ENCODE data around the gene BICD2. TPM values are rescaled to one million over a fixed set of nuclear protein-coding genes. Genes with fewer than 3 reads are reported as not detected.
"Not testable (repeated sequence)": the region's sequence is repeated elsewhere in the genome, so short reads cannot be mapped to it uniquely, and the experiment has no call there.

Gene BICD2
- total and polyA plus RNA-seq, 12 donors = 22.5 to 41.8 (median 33.2) TPM

DNA sequence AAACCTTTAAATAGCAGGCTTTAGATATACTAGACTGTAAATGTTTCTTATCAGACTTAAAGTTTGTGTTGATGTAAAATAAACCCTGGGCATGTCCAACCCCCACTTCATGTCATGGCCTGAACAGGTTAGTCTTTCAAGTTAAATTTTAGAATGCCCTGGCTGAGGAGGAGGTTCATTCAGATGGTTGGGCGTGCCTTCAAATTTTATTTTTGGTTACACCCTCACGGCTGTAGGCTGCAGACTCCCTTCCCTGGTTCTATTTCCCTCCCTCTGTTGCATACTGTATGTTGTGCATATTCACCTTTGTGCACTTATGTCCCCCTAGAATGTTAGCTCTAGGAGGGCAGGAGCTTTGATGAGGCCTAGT, 5.3 kb upstream of the BICD2 start:
- H3K27ac ChIP-seq = peak overlapping the region in 8 of 10 donors; percentile 35 to 79 (median 68)
- no peak overlapping the region for H3K4me3 ChIP-seq
- 39 to 46% methylated on average over 2 of the region's 2 CpGs for WGBS, 2 donors
- no peaks in the 10 kb centered on the region for H3K36me3 ChIP-seq
- TF ChIP-seq, protein P1, sequence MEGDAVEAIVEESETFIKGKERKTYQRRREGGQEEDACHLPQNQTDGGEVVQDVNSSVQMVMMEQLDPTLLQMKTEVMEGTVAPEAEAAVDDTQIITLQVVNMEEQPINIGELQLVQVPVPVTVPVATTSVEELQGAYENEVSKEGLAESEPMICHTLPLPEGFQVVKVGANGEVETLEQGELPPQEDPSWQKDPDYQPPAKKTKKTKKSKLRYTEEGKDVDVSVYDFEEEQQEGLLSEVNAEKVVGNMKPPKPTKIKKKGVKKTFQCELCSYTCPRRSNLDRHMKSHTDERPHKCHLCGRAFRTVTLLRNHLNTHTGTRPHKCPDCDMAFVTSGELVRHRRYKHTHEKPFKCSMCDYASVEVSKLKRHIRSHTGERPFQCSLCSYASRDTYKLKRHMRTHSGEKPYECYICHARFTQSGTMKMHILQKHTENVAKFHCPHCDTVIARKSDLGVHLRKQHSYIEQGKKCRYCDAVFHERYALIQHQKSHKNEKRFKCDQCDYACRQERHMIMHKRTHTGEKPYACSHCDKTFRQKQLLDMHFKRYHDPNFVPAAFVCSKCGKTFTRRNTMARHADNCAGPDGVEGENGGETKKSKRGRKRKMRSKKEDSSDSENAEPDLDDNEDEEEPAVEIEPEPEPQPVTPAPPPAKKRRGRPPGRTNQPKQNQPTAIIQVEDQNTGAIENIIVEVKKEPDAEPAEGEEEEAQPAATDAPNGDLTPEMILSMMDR (IDR thresholded peaks at IDR 0.05) = no peak
- intact Hi-C loops (cut with DNase I) = loop anchor here in 7 of 10 donors (5.0 kb wide), 6 partner anchors 38 to 103 kb away; partner anchors contain the start of gene IPPK (in 2 of the 7)
- H3K27me3 ChIP-seq = no peaks in the 10 kb centered on the region
- H3K4me1 ChIP-seq = peaks cover 0 to 44% (median 23%) of the 10 kb centered on the region in 9 donors
- no peaks in the 10 kb centered on the region for H3K9me3 ChIP-seq
- peak in 5 of 8 donors; percentile 7 to 64 (median 35) for ATAC-seq
- no peak for DNase-seq

DNA sequence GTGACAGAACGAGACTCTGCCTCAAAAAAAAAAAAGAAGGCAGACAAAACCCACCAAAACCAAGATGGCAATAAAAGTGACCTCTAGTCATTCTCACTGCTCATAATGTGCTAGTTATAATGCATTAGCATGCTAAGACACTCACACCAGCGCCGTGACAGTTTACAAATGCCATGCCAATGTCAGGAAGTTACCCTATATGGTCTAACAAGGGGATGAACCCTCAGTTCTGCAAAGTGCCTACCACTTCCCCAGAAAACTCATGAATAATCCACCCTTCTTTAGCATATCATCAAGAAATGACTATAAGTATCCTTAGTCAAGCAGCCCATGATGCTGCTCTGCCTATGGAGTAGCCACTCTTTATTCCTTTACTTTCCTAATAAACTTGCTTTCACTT, 4.7 kb upstream of the BICD2 start:
- H3K27me3 ChIP-seq = no peaks in the 10 kb centered on the region
- DNase-seq (no peak), ATAC-seq (no peak)
- H3K4me3 ChIP-seq = no peak overlapping the region
- H3K9me3 ChIP-seq = no peaks in the 10 kb centered on the region
- TF ChIP-seq, protein P1 (IDR thresholded peaks at IDR 0.05) = no peak
- intact Hi-C loops (cut with DNase I) = loop anchor here in 5 of 10 donors (5.0 kb wide), 4 partner anchors 37 to 102 kb away; partner anchors contain the start of gene IPPK (in 2 of the 5)
- H3K36me3 ChIP-seq = no peaks in the 10 kb centered on the region
- WGBS, 2 donors = 58 to 62% methylated on average over 3 of the region's 3 CpGs
- peaks cover 0 to 39% (median 23%) of the 10 kb centered on the region in 9 donors for H3K4me1 ChIP-seq
- H3K27ac ChIP-seq = peak overlapping the region in 7 of 10 donors; percentile 28 to 79 (median 67)

DNA sequence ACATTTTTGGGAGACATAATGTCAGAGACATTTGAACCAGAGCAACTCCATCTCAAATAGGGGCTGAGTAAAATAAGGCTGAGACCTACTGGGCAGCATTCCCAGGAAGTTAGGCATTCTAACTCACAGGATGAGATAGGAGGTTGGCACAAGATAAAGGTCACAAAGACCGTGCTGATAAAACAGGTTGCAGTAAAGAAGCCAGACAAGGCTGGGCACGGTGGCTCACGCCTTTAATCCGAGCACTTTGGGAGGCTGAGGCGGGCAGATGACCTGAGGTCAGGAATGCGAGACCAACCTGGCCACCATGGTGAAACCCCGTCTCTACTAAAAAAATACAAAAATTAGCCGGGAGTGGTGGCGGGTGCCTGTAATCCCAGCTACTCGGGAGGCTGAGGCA, 4.2 kb upstream of the BICD2 start:
- not testable (repeated sequence) for ATAC-seq
- peak overlapping the region in 7 of 10 donors; percentile 28 to 79 (median 67) for H3K27ac ChIP-seq

DNA sequence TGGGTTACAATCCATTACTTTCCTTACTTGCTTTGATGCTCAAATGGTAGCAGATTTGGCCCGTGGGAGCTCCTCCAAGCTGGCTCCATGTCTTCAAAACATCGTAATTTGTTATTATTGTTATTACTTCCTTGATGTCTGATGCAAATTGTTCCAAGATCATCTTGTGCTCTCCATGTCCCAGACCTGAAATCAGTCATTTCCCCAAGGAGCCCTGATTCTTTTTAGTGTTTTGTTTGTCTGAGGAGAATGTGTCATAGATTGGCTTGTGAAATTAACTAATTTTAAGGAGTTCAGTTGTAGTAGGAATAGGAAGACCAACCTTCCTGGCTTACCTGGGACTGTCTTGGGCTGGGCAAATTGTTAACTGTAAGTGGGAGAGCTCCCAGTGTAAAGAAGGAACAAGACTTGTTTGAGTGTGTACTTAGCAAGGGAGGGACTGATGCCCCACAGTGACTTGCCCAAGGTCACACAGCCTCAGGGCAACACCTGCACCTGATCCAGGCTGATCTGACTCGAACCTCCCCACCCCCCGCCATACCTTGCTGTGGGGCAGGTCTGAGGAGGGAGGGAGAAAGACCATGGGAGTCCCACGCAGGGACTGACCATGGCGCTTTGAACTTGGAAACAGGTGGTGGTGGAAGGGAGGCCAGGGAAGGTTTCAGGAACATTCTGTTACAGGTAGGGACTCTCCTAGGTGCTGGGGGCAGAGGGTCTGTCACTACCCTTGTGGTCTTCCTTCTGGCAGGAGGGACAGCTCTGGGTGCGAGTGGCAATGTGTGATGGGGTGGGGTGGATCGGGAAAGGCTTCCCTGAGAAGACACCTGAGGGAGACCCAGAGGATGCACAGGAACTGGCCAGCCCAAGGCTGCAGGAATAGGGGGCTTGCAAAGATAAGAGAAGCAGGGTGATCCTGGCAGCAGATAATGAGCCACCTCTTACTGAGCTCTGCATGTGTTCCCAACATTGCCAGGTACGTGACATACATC, 2.7 kb upstream of the BICD2 start:
- TF ChIP-seq, protein P1 (IDR thresholded peaks at IDR 0.05) = no peak
- intact Hi-C loops (cut with DNase I) = loop anchor here in 5 of 10 donors (5.0 kb wide), 4 partner anchors 35 to 100 kb away; partner anchors contain the start of gene IPPK (in 2 of the 5)
- no peaks in the 10 kb centered on the region for H3K36me3 ChIP-seq
- H3K4me3 ChIP-seq = no peak overlapping the region
- 88 to 91% methylated on average over 9 of the region's 9 CpGs for WGBS, 2 donors
- no peak for DNase-seq
- H3K9me3 ChIP-seq = no peaks in the 10 kb centered on the region
- no peak for ATAC-seq
- H3K27ac ChIP-seq = no peak overlapping the region
- H3K4me1 ChIP-seq = peaks cover 4 to 52% (median 39%) of the 10 kb centered on the region in 9 donors
- H3K27me3 ChIP-seq = no peaks in the 10 kb centered on the region

More for the DNA sequence above, 4.2 kb upstream of the BICD2 start:
- H3K9me3 ChIP-seq, H3K27me3 ChIP-seq, H3K4me3 ChIP-seq, H3K36me3 ChIP-seq: not testable (repeated sequence)
- intact Hi-C loops (cut with DNase I) = loop anchor here in 5 of 10 donors (5.0 kb wide), 4 partner anchors 37 to 102 kb away; partner anchors contain the start of gene IPPK (in 2 of the 5)
- H3K4me1 ChIP-seq = peaks cover 0 to 39% (median 24%) of the 10 kb centered on the region in 9 donors
- 51 to 57% methylated on average over 10 of the region's 10 CpGs for WGBS, 2 donors
- peak in 1 of 2 donors; percentile 29 for DNase-seq

All from heart right ventricle (tissue), 16 donors.